ENCODE results near the gene SESTD1. TPM values are rescaled to one million over a fixed set of nuclear protein-coding genes. Genes with fewer than 3 reads are reported as not detected.

The SESTD1 gene
- total and polyA plus RNA-seq, 2 of the 13 experiments (the other 11 are each of a cell fraction or from before 2014, with no cell fraction given) = 74.4 to 101 TPM

DNA sequence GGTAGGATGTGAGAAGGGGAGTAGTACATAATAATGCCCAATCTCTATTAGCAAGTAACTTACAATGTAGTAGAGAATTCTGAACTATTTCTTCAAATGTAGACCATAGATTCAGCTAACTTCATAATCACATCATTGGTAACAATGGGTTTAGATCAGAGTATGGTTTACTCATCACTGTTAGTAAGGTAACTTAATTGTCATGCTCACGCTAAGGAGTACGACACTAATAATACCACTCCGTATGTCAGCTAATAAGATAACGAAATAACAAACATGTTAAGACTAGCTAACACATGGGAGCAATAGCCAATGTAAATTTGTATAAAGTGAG lies 158.3 kb downstream of the SESTD1 start:
- Histone ChIP-seq H2AFZ (ENCODE audit: low read length) (no peak overlapping the region), H3K79me2 (ENCODE audit: insufficient read depth, low read length) (no peaks in the 10 kb centered on the region), H3K4me3 (replicated peaks in 1 of 3; ENCODE audit: insufficient read depth in 1 of 3, low read depth in 2 of 3, low read length in 3 of 3) (no peak overlapping the region), H3K36me3 (replicated peaks in 1 of 2; ENCODE audit: control insufficient read depth in 1 of 2, insufficient read depth in 2 of 2, low read length in 2 of 2) (peaks cover 5 to 18% of the 10 kb centered on the region in 2 experiments; a peak in 4 of 5 replicates), H4K20me1 (ENCODE audit: insufficient read depth, low read length) (no peaks in the 10 kb centered on the region), H3K27me3 (ENCODE audit: control insufficient read depth in 1 of 2, insufficient read depth in 2 of 2, low read length in 2 of 2) (no peaks in the 10 kb centered on the region), H3K4me1 (ENCODE audit: insufficient read depth, low read length) (peaks cover 24% of the 10 kb centered on the region), H3K9ac (ENCODE audit: insufficient read depth, low read depth, low read length) (no peak overlapping the region), H3K4me2 (ENCODE audit: low read depth, low read length) (no peak overlapping the region), H3K9me3 (ENCODE audit: low read length) (no peaks in the 10 kb centered on the region), H3K27ac (ENCODE audit: extremely low read length, insufficient read depth, low read length) (no peak overlapping the region)
- FAIRE-seq (no peak), DNase-seq (ENCODE audit: low spot score) (no peak), ATAC-seq (no peak)
- ChIA-PET CTCF (ENCODE audit: low intra/inter-chr PET ratio, low total read pairs) (no interaction called here), POLR2A (no interaction called here)
- 99% methylated on average over 4 of the region's 4 CpGs for WGBS (ENCODE audit: low lambda C conversion rate)
- in situ Hi-C loops (cut with HindIII; ENCODE audit: extremely low pct_ligation_motif_present, low pct_unique_long_range_greater_than_20kb) = no loop called here
- intact Hi-C loops (cut with micrococcal nuclease; ENCODE audit: unreplicated experiment) = no loop called here
- BruUV-seq (replicated peaks) = no TSS peak
- no peak for TF ChIP-seq ZNF136 (CRISPR knock-in tag; IDR thresholded peaks at IDR 0.05; ENCODE audit: low read depth)
- no peak for TF ChIP-seq ZNF782 (CRISPR knock-in tag; IDR thresholded peaks at IDR 0.05; ENCODE audit: borderline replicate concordance)
- no peak for TF ChIP-seq WIZ (CRISPR knock-in tag; IDR thresholded peaks at IDR 0.05)
- TF ChIP-seq, protein P1, sequence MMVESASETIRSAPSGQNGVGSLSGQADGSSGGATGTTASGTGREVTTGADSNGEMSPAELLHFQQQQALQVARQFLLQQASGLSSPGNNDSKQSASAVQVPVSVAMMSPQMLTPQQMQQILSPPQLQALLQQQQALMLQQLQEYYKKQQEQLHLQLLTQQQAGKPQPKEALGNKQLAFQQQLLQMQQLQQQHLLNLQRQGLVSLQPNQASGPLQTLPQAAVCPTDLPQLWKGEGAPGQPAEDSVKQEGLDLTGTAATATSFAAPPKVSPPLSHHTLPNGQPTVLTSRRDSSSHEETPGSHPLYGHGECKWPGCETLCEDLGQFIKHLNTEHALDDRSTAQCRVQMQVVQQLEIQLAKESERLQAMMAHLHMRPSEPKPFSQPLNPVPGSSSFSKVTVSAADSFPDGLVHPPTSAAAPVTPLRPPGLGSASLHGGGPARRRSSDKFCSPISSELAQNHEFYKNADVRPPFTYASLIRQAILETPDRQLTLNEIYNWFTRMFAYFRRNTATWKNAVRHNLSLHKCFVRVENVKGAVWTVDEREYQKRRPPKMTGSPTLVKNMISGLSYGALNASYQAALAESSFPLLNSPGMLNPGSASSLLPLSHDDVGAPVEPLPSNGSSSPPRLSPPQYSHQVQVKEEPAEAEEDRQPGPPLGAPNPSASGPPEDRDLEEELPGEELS (CRISPR knock-in tag; IDR thresholded peaks at IDR 0.05) = no peak
- no peak for TF ChIP-seq TARDBP (CRISPR knock-in tag; IDR thresholded peaks at IDR 0.05)
- TF ChIP-seq SSRP1 (CRISPR knock-in tag; IDR thresholded peaks at IDR 0.05) = no peak
- TF ChIP-seq DMAP1 (CRISPR knock-in tag; IDR thresholded peaks at IDR 0.05) = no peak
- TF ChIP-seq, protein P2, sequence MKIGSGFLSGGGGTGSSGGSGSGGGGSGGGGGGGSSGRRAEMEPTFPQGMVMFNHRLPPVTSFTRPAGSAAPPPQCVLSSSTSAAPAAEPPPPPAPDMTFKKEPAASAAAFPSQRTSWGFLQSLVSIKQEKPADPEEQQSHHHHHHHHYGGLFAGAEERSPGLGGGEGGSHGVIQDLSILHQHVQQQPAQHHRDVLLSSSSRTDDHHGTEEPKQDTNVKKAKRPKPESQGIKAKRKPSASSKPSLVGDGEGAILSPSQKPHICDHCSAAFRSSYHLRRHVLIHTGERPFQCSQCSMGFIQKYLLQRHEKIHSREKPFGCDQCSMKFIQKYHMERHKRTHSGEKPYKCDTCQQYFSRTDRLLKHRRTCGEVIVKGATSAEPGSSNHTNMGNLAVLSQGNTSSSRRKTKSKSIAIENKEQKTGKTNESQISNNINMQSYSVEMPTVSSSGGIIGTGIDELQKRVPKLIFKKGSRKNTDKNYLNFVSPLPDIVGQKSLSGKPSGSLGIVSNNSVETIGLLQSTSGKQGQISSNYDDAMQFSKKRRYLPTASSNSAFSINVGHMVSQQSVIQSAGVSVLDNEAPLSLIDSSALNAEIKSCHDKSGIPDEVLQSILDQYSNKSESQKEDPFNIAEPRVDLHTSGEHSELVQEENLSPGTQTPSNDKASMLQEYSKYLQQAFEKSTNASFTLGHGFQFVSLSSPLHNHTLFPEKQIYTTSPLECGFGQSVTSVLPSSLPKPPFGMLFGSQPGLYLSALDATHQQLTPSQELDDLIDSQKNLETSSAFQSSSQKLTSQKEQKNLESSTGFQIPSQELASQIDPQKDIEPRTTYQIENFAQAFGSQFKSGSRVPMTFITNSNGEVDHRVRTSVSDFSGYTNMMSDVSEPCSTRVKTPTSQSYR (CRISPR knock-in tag; IDR thresholded peaks at IDR 0.05; ENCODE audit: borderline replicate concordance) = no peak
- no peak for TF ChIP-seq FOXJ3 (CRISPR knock-in tag; IDR thresholded peaks at IDR 0.05; ENCODE audit: borderline replicate concordance)
- TF ChIP-seq ZFP62 (CRISPR knock-in tag; IDR thresholded peaks at IDR 0.05) = no peak
- TF ChIP-seq, protein P3, sequence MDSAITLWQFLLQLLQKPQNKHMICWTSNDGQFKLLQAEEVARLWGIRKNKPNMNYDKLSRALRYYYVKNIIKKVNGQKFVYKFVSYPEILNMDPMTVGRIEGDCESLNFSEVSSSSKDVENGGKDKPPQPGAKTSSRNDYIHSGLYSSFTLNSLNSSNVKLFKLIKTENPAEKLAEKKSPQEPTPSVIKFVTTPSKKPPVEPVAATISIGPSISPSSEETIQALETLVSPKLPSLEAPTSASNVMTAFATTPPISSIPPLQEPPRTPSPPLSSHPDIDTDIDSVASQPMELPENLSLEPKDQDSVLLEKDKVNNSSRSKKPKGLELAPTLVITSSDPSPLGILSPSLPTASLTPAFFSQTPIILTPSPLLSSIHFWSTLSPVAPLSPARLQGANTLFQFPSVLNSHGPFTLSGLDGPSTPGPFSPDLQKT (CRISPR knock-in tag; IDR thresholded peaks at IDR 0.05; ENCODE audit: borderline replicate concordance) = no peak
- no peak for TF ChIP-seq GATAD1 (CRISPR knock-in tag; IDR thresholded peaks at IDR 0.05)
- no peak for TF ChIP-seq U2AF2 (IDR thresholded peaks at IDR 0.05; ENCODE audit: low read depth, low read length)
- TF ChIP-seq ZNF619 (CRISPR knock-in tag; IDR thresholded peaks at IDR 0.05) = no peak
- no peak for TF ChIP-seq ZBTB21 (CRISPR knock-in tag; IDR thresholded peaks at IDR 0.05)
- no peak for TF ChIP-seq DNMT3B (CRISPR knock-in tag; conservative IDR thresholded peaks at IDR 0.05)

All from HepG2 (cell line).